Neural progenitor cell (in vitro differentiated cells): ENCODE results near the gene MS4A4A.

ENCODE experiments used
- CTCF ChIP-seq: fragments of 200-600 bp; sonication (generic); IDR thresholded peaks from 2 replicates; pipeline ENCODE4 v1.5.1; 2017; ENCODE audit warnings: antibody characterized with exemption, mild to moderate bottlenecking
- EZH2 ChIP-seq: fragments of 200-600 bp; sonication (generic); IDR thresholded peaks from 2 replicates; pipeline ENCODE4 v1.6.1; 2017; ENCODE audit warnings: antibody characterized with exemption, mild to moderate bottlenecking, moderate library complexity
- EZH2phosphoT487 ChIP-seq: fragments of 200-600 bp; sonication (generic); IDR thresholded peaks from 2 replicates; pipeline ENCODE4 v1.6.1; 2017; ENCODE audit warnings: antibody characterized with exemption

- TF ChIP-seq CTCF (no peak), EZH2phosphoT487 (no peak), EZH2 (no peak)
These were observed 30.0 kb downstream of the MS4A4A start for GRCh38 chr11:60310407-60310998.
